DMS53 treated with DMSO at 0.1 percent for 48 hours (cell line): ENCODE data around the gene RNF220.

Source experiments
- DNase-seq: peaks from one replicate; lab custom pipeline; 2025; ENCODE audit not compliant: unreplicated experiment; lab: John Stamatoyannopoulos, UW

The RNF220 gene

GRCh38 chr1:44631647-44632539 lies 226.8 kb downstream of the RNF220 start:
- DNase-seq = peak; percentile 63

- no peak for DNase-seq
Observed at GRCh38 chr1:44632598-44632997, 227.5 kb downstream of the RNF220 start.

GRCh38 chr1:44634606-44635189 lies 229.6 kb downstream of the RNF220 start:
- DNase-seq = no peak

- no peak for DNase-seq
Observed at GRCh38 chr1:44635439-44635838, 230.4 kb downstream of the RNF220 start.

- no peak for DNase-seq
Observed at GRCh38 chr1:44636083-44636687, 231.1 kb downstream of the RNF220 start.

GRCh38 chr1:44636688-44637598 lies 231.9 kb downstream of the RNF220 start:
- no peak for DNase-seq

- DNase-seq = no peak
Observed at GRCh38 chr1:44637702-44638411, 232.8 kb downstream of the RNF220 start.

- no peak for DNase-seq
Observed at GRCh38 chr1:44640200-44640853, 235.3 kb downstream of the RNF220 start.

- no peak for DNase-seq
Observed at GRCh38 chr1:44641126-44642102, 236.4 kb downstream of the RNF220 start.

GRCh38 chr1:44642255-44642654 lies 237.2 kb downstream of the RNF220 start:
- no peak for DNase-seq

- DNase-seq = no peak
Observed at GRCh38 chr1:44642925-44643324, 237.9 kb downstream of the RNF220 start.

- DNase-seq = peak; percentile 44
Observed at GRCh38 chr1:44643721-44644334, 238.8 kb downstream of the RNF220 start.

GRCh38 chr1:44644806-44645205 lies 239.8 kb downstream of the RNF220 start:
- DNase-seq = no peak

- DNase-seq = no peak
Observed at GRCh38 chr1:44645476-44646244, 240.6 kb downstream of the RNF220 start.

GRCh38 chr1:44646261-44647110 lies 241.4 kb downstream of the RNF220 start:
- no peak for DNase-seq

GRCh38 chr1:44647896-44648295 lies 242.8 kb downstream of the RNF220 start:
- DNase-seq = no peak
